ENCODE data around the gene SLC25A26.

SLC25A26 gene

DNA sequence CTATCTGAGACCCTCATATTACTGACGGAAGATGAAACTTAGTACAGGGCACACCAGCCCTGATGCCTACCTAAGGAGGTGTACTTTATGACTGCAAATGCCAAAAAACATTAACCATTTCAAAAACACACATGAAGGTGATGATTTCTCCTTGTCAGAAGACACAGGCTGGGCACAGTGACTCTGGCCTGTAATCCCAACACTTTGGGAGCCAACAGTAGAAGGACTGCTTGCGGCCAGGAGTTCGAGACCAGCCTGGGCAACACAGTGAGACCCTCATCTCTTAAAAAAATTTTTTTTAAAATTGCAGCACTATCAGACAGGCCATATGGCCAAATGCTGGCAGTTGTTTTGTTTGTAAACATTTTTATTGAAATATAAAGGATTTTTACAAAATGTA lies 206.6 kb downstream of the SLC25A26 start:
- TF ChIP-seq, protein P1, sequence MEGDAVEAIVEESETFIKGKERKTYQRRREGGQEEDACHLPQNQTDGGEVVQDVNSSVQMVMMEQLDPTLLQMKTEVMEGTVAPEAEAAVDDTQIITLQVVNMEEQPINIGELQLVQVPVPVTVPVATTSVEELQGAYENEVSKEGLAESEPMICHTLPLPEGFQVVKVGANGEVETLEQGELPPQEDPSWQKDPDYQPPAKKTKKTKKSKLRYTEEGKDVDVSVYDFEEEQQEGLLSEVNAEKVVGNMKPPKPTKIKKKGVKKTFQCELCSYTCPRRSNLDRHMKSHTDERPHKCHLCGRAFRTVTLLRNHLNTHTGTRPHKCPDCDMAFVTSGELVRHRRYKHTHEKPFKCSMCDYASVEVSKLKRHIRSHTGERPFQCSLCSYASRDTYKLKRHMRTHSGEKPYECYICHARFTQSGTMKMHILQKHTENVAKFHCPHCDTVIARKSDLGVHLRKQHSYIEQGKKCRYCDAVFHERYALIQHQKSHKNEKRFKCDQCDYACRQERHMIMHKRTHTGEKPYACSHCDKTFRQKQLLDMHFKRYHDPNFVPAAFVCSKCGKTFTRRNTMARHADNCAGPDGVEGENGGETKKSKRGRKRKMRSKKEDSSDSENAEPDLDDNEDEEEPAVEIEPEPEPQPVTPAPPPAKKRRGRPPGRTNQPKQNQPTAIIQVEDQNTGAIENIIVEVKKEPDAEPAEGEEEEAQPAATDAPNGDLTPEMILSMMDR (conservative IDR thresholded peaks at IDR 0.05): no peak
- no peak overlapping the region; the same call in 1 of the 2 replicates for H3K27ac ChIP-seq

- TF ChIP-seq, protein P1 (conservative IDR thresholded peaks at IDR 0.05): no peak
- H3K27ac ChIP-seq: peak overlapping the region; percentile 68
Measured at GRCh38 chr3:66427951-66428474, 207.2 kb downstream of the SLC25A26 start.
